Left lung (tissue), 10 donors: ENCODE measurements around the gene SLC22A23. TPM values are rescaled to one million over a fixed set of nuclear protein-coding genes. Genes with fewer than 3 reads are reported as not detected.

Experiments used
- ATAC-seq: fragments of 200-7000 bp; cut with Tn5 transposase; one replicate; pipeline ENCODE4 v1.9.1; 2020; ENCODE audit warnings: moderate library complexity
- DNase-seq, 4 donors: peaks; one replicate each; pipeline ENCODE4 v3.0.0-alpha.2; 2013 to 2020
- H3K27ac ChIP-seq, 2 donors: fragments of 200-600 bp; sonication (generic) in 1 of 2; one replicate each; pipeline versions ENCODE4 v1.5.0 to v1.8.0; 2020 to 2021
- H3K27me3 ChIP-seq, 2 donors: fragments of 200-600 bp; sonication (generic) in 1 of 2; one replicate each; pipeline versions ENCODE4 v1.5.0 to v1.8.0; 2020 to 2021
- H3K36me3 ChIP-seq, 2 donors: fragments of 200-600 bp; sonication (generic) in 1 of 2; one replicate each; pipeline versions ENCODE4 v1.5.0 to v1.8.0; 2020 to 2021
- H3K4me1 ChIP-seq, 2 donors: fragments of 200-600 bp; one replicate each; pipeline ENCODE4 v1.8.0; 2021
- H3K4me3 ChIP-seq, 2 donors: fragments of 200-600 bp; sonication (generic) in 1 of 2; one replicate each; pipeline versions ENCODE4 v1.5.0 to v1.8.0; 2020 to 2021; ENCODE audit warnings: mild to moderate bottlenecking in 1 of 2
- H3K9me3 ChIP-seq, 2 donors: fragments of 200-600 bp; sonication (generic) in 1 of 2; one replicate each; pipeline versions ENCODE4 v1.5.0 to v1.8.0; 2020 to 2021
- intact Hi-C, 2 donors: fragments of 100-400 bp; cut with DNase I; formaldehyde crosslinking; loops; one replicate each; pipeline versions ENCODE4 v1.11.2 to v1.14.2; 2022
- polyA plus RNA-seq, 6 donors: library from polyadenylated mRNA; unstranded; fragments of 120-200 nt; gene quantifications; one replicate each; pipeline ENCODE4 v1.2.1, GENCODE V29; 2013; ENCODE audit not compliant: insufficient read length in 6 of 6
- total RNA-seq, 2 donors: library from RNA; stranded (reverse); fragmentation: NEBNext Ultra II Directional; extraction: Animal tissue kit (Norgen Biotek cat#: 25700); gene quantifications; one replicate each; pipeline ENCODE4 v1.2.1, GENCODE V29; 2021
- TF ChIP-seq, protein P1 (sequence below), 2 donors: fragments of 200-600 bp; sonication (generic) in 1 of 2; IDR thresholded peaks; one replicate each; pipeline versions ENCODE4 v1.5.0 to v1.8.0; 2021; ENCODE audit warnings: antibody characterized with exemption in 2 of 2
- donor health status: DM: no; HTN: yes; CAD: no.
- donor health status: DM: no; HTN: no; CAD: no.

Gene SLC22A23
- total and polyA plus RNA-seq, 8 donors = 19.7 to 31.2 (median 23.9) TPM

DNA sequence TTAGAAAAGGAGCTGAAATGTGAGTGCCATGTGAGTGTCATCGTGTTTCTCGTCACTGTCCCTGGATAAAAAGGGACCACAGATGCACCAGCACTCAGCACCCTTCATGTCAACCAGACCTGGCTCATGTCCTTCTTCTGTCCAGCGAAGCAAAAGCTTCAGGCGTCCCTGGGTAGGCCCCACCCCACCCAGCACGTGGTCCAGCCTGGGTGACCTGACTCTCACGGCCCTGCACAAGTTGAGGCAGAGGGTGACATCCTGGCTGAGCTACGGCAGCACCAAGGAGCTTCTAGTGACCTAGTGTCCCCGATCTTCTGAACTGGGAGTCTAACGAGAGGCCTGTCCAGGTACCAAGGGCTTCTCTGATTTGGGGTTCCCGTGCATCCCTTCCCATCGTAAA lies 160.3 kb downstream of the SLC22A23 start:
- intact Hi-C loops = no loop called here
- Histone ChIP-seq H3K36me3 (peaks cover 0 to 4% of the 10 kb centered on the region in 2 donors), H3K4me3 (no peak overlapping the region), H3K9me3 (no peaks in the 10 kb centered on the region), H3K27ac (no peak overlapping the region), H3K4me1 (no peaks in the 10 kb centered on the region), H3K27me3 (no peaks in the 10 kb centered on the region)
- no peak for DNase-seq
- ATAC-seq = no peak
- TF ChIP-seq, protein P1, sequence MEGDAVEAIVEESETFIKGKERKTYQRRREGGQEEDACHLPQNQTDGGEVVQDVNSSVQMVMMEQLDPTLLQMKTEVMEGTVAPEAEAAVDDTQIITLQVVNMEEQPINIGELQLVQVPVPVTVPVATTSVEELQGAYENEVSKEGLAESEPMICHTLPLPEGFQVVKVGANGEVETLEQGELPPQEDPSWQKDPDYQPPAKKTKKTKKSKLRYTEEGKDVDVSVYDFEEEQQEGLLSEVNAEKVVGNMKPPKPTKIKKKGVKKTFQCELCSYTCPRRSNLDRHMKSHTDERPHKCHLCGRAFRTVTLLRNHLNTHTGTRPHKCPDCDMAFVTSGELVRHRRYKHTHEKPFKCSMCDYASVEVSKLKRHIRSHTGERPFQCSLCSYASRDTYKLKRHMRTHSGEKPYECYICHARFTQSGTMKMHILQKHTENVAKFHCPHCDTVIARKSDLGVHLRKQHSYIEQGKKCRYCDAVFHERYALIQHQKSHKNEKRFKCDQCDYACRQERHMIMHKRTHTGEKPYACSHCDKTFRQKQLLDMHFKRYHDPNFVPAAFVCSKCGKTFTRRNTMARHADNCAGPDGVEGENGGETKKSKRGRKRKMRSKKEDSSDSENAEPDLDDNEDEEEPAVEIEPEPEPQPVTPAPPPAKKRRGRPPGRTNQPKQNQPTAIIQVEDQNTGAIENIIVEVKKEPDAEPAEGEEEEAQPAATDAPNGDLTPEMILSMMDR (IDR thresholded peaks at IDR 0.05) = no peak

DNA sequence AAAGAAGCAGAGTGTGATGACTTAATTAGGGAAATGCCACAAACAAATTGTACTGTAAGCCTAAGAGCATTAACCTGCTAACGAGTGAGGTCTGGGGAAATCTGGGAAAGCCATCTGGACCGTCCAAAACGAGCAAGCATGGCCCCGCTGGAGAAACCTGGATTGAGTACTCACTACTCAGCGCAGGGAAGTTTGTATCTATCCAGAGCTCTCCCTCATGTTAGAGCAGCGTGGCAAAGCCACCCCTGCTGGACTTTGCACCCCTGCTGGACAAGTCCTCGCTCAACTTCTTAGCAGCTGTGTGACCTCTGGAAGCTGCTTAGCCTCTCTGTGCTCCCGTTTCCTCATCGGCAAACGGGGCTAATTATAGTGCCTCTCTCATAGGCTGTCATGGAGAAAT lies 160.8 kb downstream of the SLC22A23 start:
- Histone ChIP-seq H3K4me1 (no peaks in the 10 kb centered on the region), H3K27me3 (no peaks in the 10 kb centered on the region), H3K9me3 (no peaks in the 10 kb centered on the region), H3K4me3 (no peak overlapping the region), H3K27ac (no peak overlapping the region), H3K36me3 (peaks cover 0 to 4% of the 10 kb centered on the region in 2 donors)
- intact Hi-C loops = no loop called here
- TF ChIP-seq, protein P1 (IDR thresholded peaks at IDR 0.05) = no peak
- ATAC-seq (no peak), DNase-seq (no peak)

DNA sequence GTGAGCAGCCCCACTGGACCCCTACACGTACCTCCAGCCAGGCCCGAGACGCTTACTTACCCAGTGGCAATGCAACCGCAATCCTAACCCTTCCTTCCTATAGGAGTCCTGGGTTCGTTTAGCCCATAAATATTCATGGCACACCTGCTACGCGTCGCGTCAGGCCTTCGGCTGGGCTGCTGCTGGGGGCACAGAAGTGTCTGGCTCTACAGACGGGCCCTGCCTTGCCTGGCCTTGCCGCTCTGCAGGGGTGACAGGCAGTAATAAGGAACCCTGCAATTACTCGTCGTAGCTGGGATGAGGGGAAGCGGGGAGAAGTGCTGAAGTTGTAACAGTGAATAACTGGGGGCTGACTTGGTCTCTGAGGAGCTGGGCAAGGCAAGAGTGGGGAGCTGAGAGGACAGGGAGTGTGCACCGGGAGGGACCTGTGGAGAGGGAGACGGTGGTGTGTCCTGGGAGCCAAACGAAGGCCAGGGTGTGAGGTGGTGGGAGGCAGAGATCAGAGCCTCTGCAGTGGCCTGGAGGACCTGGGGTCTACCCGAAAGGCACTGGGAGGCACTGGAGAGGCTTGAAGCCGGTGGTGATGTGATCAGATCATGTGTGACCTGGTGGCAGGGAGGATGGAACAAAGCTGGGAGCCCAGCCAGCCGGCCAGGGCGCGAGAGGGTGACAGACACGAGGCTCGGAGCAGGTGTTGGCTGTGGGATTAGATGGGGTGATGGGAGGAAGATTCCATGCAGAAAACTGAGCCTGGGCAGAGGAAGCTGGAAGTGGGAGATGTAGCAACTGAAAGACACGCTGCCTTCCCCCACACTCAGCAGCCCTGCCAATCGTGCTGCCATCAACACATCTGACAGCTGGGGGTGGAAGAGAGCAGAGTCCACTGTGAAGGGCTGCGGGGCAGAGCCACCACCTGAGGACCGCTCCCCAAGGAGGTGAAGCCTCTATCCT lies 161.7 kb downstream of the SLC22A23 start:
- intact Hi-C loops = no loop called here
- no peaks in the 10 kb centered on the region for H3K27me3 ChIP-seq
- H3K9me3 ChIP-seq = no peaks in the 10 kb centered on the region
- H3K36me3 ChIP-seq = peaks cover 0 to 4% of the 10 kb centered on the region in 2 donors
- ATAC-seq (peak; percentile 37), DNase-seq (peak in 1 of 4 donors; percentile 15)
- H3K27ac ChIP-seq = no peak overlapping the region
- no peaks in the 10 kb centered on the region for H3K4me1 ChIP-seq
- H3K4me3 ChIP-seq = no peak overlapping the region
- TF ChIP-seq, protein P1 (IDR thresholded peaks at IDR 0.05) = no peak

DNA sequence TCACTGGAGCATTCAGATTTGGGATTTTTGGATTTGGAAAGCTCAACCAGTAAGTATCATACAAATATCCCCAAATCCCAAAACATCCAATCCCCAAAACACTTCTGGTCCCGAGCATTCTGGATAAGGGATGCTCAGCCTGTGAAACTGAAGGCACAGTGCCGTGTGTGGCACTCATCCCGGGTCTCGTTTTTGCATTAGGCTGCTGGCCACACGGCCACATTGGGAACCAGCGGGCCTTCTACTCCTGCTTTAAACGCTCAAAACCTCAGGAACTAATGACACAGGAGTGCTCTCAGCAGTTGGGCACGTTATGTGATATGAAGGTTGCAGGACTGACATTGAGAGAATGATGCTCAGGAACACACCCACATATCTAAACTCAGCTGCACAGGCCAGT lies 162.5 kb downstream of the SLC22A23 start:
- Histone ChIP-seq H3K9me3 (no peaks in the 10 kb centered on the region), H3K36me3 (peaks cover 0 to 4% of the 10 kb centered on the region in 2 donors), H3K4me1 (no peaks in the 10 kb centered on the region), H3K4me3 (no peak overlapping the region), H3K27ac (no peak overlapping the region), H3K27me3 (no peaks in the 10 kb centered on the region)
- no peak for ATAC-seq
- intact Hi-C loops = no loop called here
- TF ChIP-seq, protein P1 (IDR thresholded peaks at IDR 0.05) = no peak
- DNase-seq = no peak

DNA sequence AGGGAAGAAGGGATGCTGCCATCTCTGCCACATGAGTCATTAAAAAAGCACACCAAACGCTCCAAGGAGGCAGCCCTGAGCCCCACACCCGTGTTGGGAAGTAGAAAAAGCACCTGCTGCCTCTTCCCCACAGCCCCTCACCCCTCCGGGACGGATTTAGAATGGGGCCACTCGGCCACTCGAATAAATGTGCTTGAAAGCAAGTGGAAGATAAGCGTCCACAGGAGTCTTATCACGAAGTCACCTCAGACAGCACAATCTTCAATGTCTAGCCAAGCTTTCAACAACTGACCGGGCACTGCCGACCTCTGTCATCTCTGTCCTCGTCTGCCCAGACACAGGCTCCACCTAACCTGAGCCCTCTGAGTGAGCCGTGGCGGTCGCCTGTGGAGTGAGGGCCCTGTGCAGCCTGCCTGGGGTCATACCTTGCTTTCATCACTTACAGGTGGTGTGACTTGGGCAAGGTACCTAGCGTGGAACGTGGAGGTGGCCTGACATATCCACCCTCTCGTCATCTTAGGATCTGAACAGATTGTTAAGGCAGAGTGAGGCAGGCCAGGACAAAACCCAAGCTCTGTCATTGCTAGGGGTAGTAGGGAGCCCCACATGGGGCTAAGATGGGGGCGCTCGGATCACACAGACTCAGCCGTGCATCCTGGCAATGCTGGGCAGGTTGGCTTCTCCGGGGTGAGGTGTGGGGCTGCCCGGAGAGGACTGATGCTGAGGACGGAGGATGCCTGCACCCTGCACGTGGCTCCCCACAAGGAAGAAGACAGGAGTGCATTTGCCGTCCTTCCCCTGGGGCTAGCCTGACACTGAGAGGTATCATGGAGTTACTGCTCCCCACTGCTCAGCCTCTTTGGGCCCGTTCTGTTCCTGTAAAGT lies 163.3 kb downstream of the SLC22A23 start:
- Histone ChIP-seq H3K9me3 (no peaks in the 10 kb centered on the region), H3K27me3 (no peaks in the 10 kb centered on the region), H3K4me1 (no peaks in the 10 kb centered on the region), H3K27ac (no peak overlapping the region), H3K4me3 (no peak overlapping the region), H3K36me3 (peaks cover 0 to 4% of the 10 kb centered on the region in 2 donors)
- DNase-seq = no peak
- TF ChIP-seq, protein P1 (IDR thresholded peaks at IDR 0.05) = no peak
- ATAC-seq = no peak
- intact Hi-C loops = no loop called here
